CD14-positive monocyte (primary cell): ENCODE measurements around the gene FBXL5. TPM values are rescaled to one million over a fixed set of nuclear protein-coding genes. Genes with fewer than 3 reads are reported as not detected.

Source experiments
- DNase-seq, 3 donors: peaks; one replicate each; pipeline ENCODE4 v3.0.0-alpha.2; 2011 to 2022
- H2AFZ ChIP-seq: 2 replicates; pipeline ENCODE4 v1.6.0; 2012; ENCODE audit warnings: mild to moderate bottlenecking, low read depth, low read length, inconsistent platforms; ENCODE audit not compliant: insufficient read depth, poor library complexity, severe bottlenecking
- H3K27ac ChIP-seq, 2 donors: 1 replicate in 1 of 2; 2 replicates in 1 of 2; pipeline ENCODE4 v1.5.1; 2012 to 2013; ENCODE audit warnings: low read length in 2 of 2, control low read depth in 1 of 2, inconsistent platforms in 1 of 2, low read depth in 1 of 2, mild to moderate bottlenecking in 1 of 2
- H3K27me3 ChIP-seq, 2 donors: one replicate each; pipeline versions ENCODE4 v1.6.0 to v1.6.1; 2011 to 2013; ENCODE audit warnings: low read length in 2 of 2; ENCODE audit not compliant: control insufficient read depth in 2 of 2, insufficient read depth in 2 of 2
- H3K36me3 ChIP-seq, 2 donors: replicated peaks in 1 of 2; 1 replicate in 1 of 2; 2 replicates in 1 of 2; pipeline versions ENCODE4 v1.5.1 to v1.6.1; 2012 to 2013; ENCODE audit warnings: low read length in 2 of 2, control low read depth in 1 of 2, inconsistent platforms in 1 of 2, mild to moderate bottlenecking in 1 of 2; ENCODE audit not compliant: insufficient read depth in 2 of 2, control insufficient read depth in 1 of 2
- H3K4me1 ChIP-seq, 2 donors: 1 replicate in 1 of 2; 2 replicates in 1 of 2; pipeline versions ENCODE4 v1.5.1 to v1.6.1; 2012 to 2013; ENCODE audit warnings: low read length in 2 of 2, control low read depth in 1 of 2, inconsistent platforms in 1 of 2, mild to moderate bottlenecking in 1 of 2, moderate library complexity in 1 of 2; ENCODE audit not compliant: insufficient read depth in 2 of 2, control insufficient read depth in 1 of 2
- H3K4me2 ChIP-seq: replicated peaks from 2 replicates; pipeline ENCODE3; 2012; ENCODE audit warnings: low read length, moderate library complexity, mild to moderate bottlenecking; ENCODE audit not compliant: poor library complexity, severe bottlenecking; ENCODE audit errors: extremely low read depth
- H3K4me3 ChIP-seq, 3 experiments: fragments of 200-600 bp in 1 of 3; sonication (generic) in 1 of 3; replicated peaks in 1 of 3; 1 replicate in 2 of 3; 2 replicates in 1 of 3; pipeline ENCODE4 v1.5.1; 2011 to 2013; ENCODE audit warnings: low read length in 3 of 3, mild to moderate bottlenecking in 3 of 3, control low read depth in 2 of 3, low read depth in 2 of 3, inconsistent platforms in 1 of 3, moderate library complexity in 1 of 3
- H3K79me2 ChIP-seq: 2 replicates; pipeline ENCODE4 v1.6.0; 2012; ENCODE audit warnings: mild to moderate bottlenecking, control low read depth, inconsistent platforms, low read length, moderate library complexity; ENCODE audit not compliant: insufficient read depth
- H3K9ac ChIP-seq: 2 replicates; pipeline ENCODE4 v1.6.0; 2017; ENCODE audit warnings: low read length, mild to moderate bottlenecking; ENCODE audit not compliant: insufficient read depth, poor library complexity, severe bottlenecking
- H3K9me3 ChIP-seq, 2 donors: replicated peaks in 1 of 2; 1 replicate in 1 of 2; 2 replicates in 1 of 2; pipeline versions ENCODE4 v1.5.1 to v1.6.1; 2012 to 2013; ENCODE audit warnings: low read length in 2 of 2, control low read depth in 1 of 2; ENCODE audit not compliant: control insufficient read depth in 1 of 2, insufficient read depth in 1 of 2
- H4K20me1 ChIP-seq: 2 replicates; pipeline ENCODE4 v1.6.0; 2012; ENCODE audit warnings: mild to moderate bottlenecking, low read length, control low read depth, moderate library complexity; ENCODE audit not compliant: insufficient read depth
- H3K27ac Mint-ChIP-seq, 7 donors: one replicate each; pipeline ENCODE4 v1.8.0; 2020; ENCODE audit warnings: mild to moderate bottlenecking in 7 of 7, mixed read lengths in 7 of 7, moderate library complexity in 6 of 7, inconsistent platforms in 2 of 7
- H3K27me3 Mint-ChIP-seq, 3 donors: one replicate each; pipeline ENCODE4 v1.8.0; 2021 to 2022; ENCODE audit warnings: low read depth in 3 of 3, mild to moderate bottlenecking in 3 of 3, mixed read lengths in 3 of 3, moderate library complexity in 3 of 3, inconsistent platforms in 1 of 3
- H3K36me3 Mint-ChIP-seq, 2 donors: one replicate each; pipeline ENCODE4 v1.8.0; 2020; ENCODE audit warnings: mixed read lengths in 2 of 2, inconsistent platforms in 1 of 2, mild to moderate bottlenecking in 1 of 2
- H3K4me1 Mint-ChIP-seq: one replicate; pipeline ENCODE4 v1.8.0; 2020; ENCODE audit warnings: mild to moderate bottlenecking, mixed read lengths
- H3K4me3 Mint-ChIP-seq, 2 donors: one replicate each; pipeline ENCODE4 v1.8.0; 2020; ENCODE audit warnings: mild to moderate bottlenecking in 2 of 2, mixed read lengths in 2 of 2, moderate library complexity in 1 of 2
- H3K9me3 Mint-ChIP-seq, 7 donors: one replicate each; pipeline ENCODE4 v1.8.0; 2020 to 2022; ENCODE audit warnings: mixed read lengths in 7 of 7, mild to moderate bottlenecking in 6 of 7, moderate library complexity in 6 of 7, inconsistent platforms in 2 of 7
- CTCF ChIP-seq: fragments of 200-600 bp; IDR thresholded peaks from one replicate; pipeline ENCODE4 v1.8.0; 2022; ENCODE audit warnings: antibody characterized with exemption, mild to moderate bottlenecking
- WGBS: methylation state at CpG from one replicate; pipeline ENCODE4 v1.1.5; 2013; ENCODE audit warnings: missing lambda C conversion rate; ENCODE audit not compliant: insufficient coverage; 5-methylcytosine and 5-hydroxymethylcytosine counted together
- intact Hi-C, 2 donors: fragments of 100-400 bp; cut with micrococcal nuclease; formaldehyde crosslinking; loops; one replicate each; pipeline versions ENCODE4 v1.15.0 to v1.15.1; 2023
- polyA plus RNA-seq, 3 donors: library from polyadenylated mRNA; depleted of rRNA in 1 of 3; unstranded in 2 of 3; stranded (reverse) in 1 of 3; fragments of 300-500 nt in 2 of 3; fragments of >200 nt in 1 of 3; fragmentation: Illumina TruSeq in 2 of 3; gene quantifications; 1 replicate in 2 of 3; 2 replicates in 1 of 3; pipeline ENCODE4 v1.2.3, GENCODE V29; 2012 to 2021

The FBXL5 gene
- polyA plus RNA-seq, 3 donors = 172 to 518 (median 484) TPM

- H3K27ac Mint-ChIP-seq = peak overlapping the region; percentile 91 to 97 (median 95)
- Histone ChIP-seq H3K79me2 (peaks cover 98% of the 10 kb centered on the region), H3K27ac (peak overlapping the region; percentile 97 to 100), H3K27me3 (no peaks in the 10 kb centered on the region), H3K9ac (peak overlapping the region; percentile 86), H3K4me3 (peak overlapping the region; percentile 69 to 98 (median 95)), H4K20me1 (peaks cover 40% of the 10 kb centered on the region), H3K4me1 (peaks cover 61 to 83% of the 10 kb centered on the region in 2 donors), H3K4me2 (peak overlapping the region; percentile 97), H2AFZ (peak overlapping the region; percentile 58), H3K36me3 (no peaks in the 10 kb centered on the region), H3K9me3 (no peaks in the 10 kb centered on the region)
- H3K36me3 Mint-ChIP-seq = peaks cover 12 to 32% of the 10 kb centered on the region in 2 donors
- DNase-seq = peak in 1 of 3 donors; percentile 12
- H3K4me1 Mint-ChIP-seq = peaks cover 65% of the 10 kb centered on the region
- TF ChIP-seq CTCF = no peak
- intact Hi-C loops = loop anchor here in 1 of 2 donors (5.0 kb wide), 1 partner anchor 48 kb away; the partner anchor contains the start of gene BST1
- 0% methylated on average over 1 of the region's 7 CpGs for WGBS
- H3K4me3 Mint-ChIP-seq = peak overlapping the region; percentile 99 to 100
- no peaks in the 10 kb centered on the region for H3K27me3 Mint-ChIP-seq
- no peaks in the 10 kb centered on the region for H3K9me3 Mint-ChIP-seq
These were observed 1.1 kb downstream of the FBXL5 start for GRCh38 chr4:15653864-15654592.

- Mint-ChIP-seq H3K36me3 (peaks cover 16 to 33% of the 10 kb centered on the region in 2 donors), H3K9me3 (no peaks in the 10 kb centered on the region), H3K4me1 (peaks cover 69% of the 10 kb centered on the region), H3K27me3 (no peaks in the 10 kb centered on the region), H3K27ac (peak overlapping the region; percentile 91 to 97 (median 95)), H3K4me3 (peak overlapping the region; percentile 99 to 100)
- Histone ChIP-seq H3K9ac (peak overlapping the region; percentile 86), H3K4me1 (peaks cover 61 to 83% of the 10 kb centered on the region in 2 donors), H3K4me2 (peak overlapping the region; percentile 97), H3K36me3 (no peaks in the 10 kb centered on the region), H3K9me3 (no peaks in the 10 kb centered on the region), H3K79me2 (peaks cover 98% of the 10 kb centered on the region), H3K27ac (peak overlapping the region; percentile 48 to 97), H3K27me3 (no peaks in the 10 kb centered on the region), H4K20me1 (peaks cover 46% of the 10 kb centered on the region), H2AFZ (peak overlapping the region; percentile 6), H3K4me3 (peak overlapping the region; percentile 69 to 98 (median 95))
- no CpG with 5 or more reads among the region's 4 CpGs for WGBS
- intact Hi-C loops = loop anchor here in 1 of 2 donors (5.0 kb wide), 1 partner anchor 49 kb away; the partner anchor contains the start of gene BST1
- TF ChIP-seq CTCF = no peak
- no peak for DNase-seq
These were observed 1.7 kb downstream of the FBXL5 start for GRCh38 chr4:15653420-15653819.
